ENCODE data around the gene PRKACB. TPM values are rescaled to one million over a fixed set of nuclear protein-coding genes. Genes with fewer than 3 reads are reported as not detected.

PRKACB gene
- total RNA-seq, 4 donors from 2014 or later = 37.4 to 57.7 (median 50.9) TPM

GRCh38 chr1:84163123-84163931 is 19.3 kb downstream of the PRKACB start:
- Histone ChIP-seq H3K27me3 (no peaks in the 10 kb centered on the region), H3K36me3 (no peaks in the 10 kb centered on the region), H3K27ac (no peak overlapping the region), H3K9me3 (no peaks in the 10 kb centered on the region), H3K4me3 (no peak overlapping the region), H3K4me1 (peaks cover 0 to 14% (median 0%) of the 10 kb centered on the region in 3 donors)
- ATAC-seq = no peak
- TF ChIP-seq POLR2AphosphoS5 (IDR thresholded peaks at IDR 0.05) = no peak
- 81 to 89% methylated on average over 7 of the region's 7 CpGs for WGBS, 2 donors (ENCODE audit: low coverage in 1 of 2)

- ATAC-seq = no peak
- WGBS, 2 donors (ENCODE audit: low coverage in 1 of 2) = 53 to 77% methylated on average over 5 of the region's 5 CpGs
- no peak for TF ChIP-seq EP300 (IDR thresholded peaks at IDR 0.05)
- Histone ChIP-seq H3K36me3 (no peaks in the 10 kb centered on the region), H3K4me3 (no peak overlapping the region), H3K27me3 (no peaks in the 10 kb centered on the region), H3K9me3 (no peaks in the 10 kb centered on the region), H3K4me1 (peaks cover 0 to 14% (median 0%) of the 10 kb centered on the region in 3 donors), H3K27ac (no peak overlapping the region)
Observed at GRCh38 chr1:84164161-84164560, 20.1 kb downstream of the PRKACB start.

DNA sequence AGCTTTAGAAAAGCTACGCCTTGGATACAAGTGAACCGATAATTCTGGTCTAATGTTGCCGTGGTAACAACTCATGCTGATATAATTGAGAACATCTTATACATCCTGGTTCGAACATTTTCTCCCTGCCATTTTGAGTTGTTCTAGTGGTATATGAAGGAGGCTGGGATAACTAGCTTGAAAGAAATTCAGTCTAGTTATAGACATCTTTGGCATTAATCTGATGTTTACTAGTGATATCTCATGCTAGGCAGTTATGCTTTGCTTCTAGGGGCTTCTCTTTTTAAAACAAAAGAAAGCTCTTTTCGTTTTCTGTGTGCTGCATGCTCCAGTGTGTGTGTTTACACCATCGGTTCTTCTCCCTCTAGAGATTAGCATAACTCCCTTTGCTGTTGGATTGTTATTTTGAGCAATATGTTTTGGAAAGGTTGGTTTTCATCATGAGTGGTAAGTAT is 20.5 kb downstream of the PRKACB start:
- 68 to 83% methylated on average over 6 of the region's 6 CpGs for WGBS, 2 donors (ENCODE audit: low coverage in 1 of 2)
- no peaks in the 10 kb centered on the region for H3K36me3 ChIP-seq
- ATAC-seq = no peak
- no peak overlapping the region for H3K4me3 ChIP-seq
- H3K9me3 ChIP-seq = no peaks in the 10 kb centered on the region
- peaks cover 0 to 14% (median 0%) of the 10 kb centered on the region in 3 donors for H3K4me1 ChIP-seq
- no peak for TF ChIP-seq EP300 (IDR thresholded peaks at IDR 0.05)
- no peak for TF ChIP-seq POLR2AphosphoS5 (IDR thresholded peaks at IDR 0.05)
- TF ChIP-seq CTCF (IDR thresholded peaks at IDR 0.05) = no peak
- TF ChIP-seq POLR2A (IDR thresholded peaks at IDR 0.05) = no peak
- H3K27me3 ChIP-seq = no peaks in the 10 kb centered on the region
- H3K27ac ChIP-seq = no peak overlapping the region

GRCh38 chr1:84165601-84166000 is 21.5 kb downstream of the PRKACB start:
- no peak overlapping the region for H3K4me3 ChIP-seq
- no peaks in the 10 kb centered on the region for H3K36me3 ChIP-seq
- WGBS, 2 donors (ENCODE audit: low coverage in 1 of 2) = 80 to 83% methylated on average over 1 of the region's 1 CpG
- H3K27ac ChIP-seq = no peak overlapping the region
- H3K27me3 ChIP-seq = no peaks in the 10 kb centered on the region
- no peaks in the 10 kb centered on the region for H3K9me3 ChIP-seq
- TF ChIP-seq POLR2AphosphoS5 (IDR thresholded peaks at IDR 0.05) = no peak
- TF ChIP-seq CTCF (IDR thresholded peaks at IDR 0.05) = no peak
- TF ChIP-seq POLR2A (IDR thresholded peaks at IDR 0.05) = no peak
- no peak for TF ChIP-seq EP300 (IDR thresholded peaks at IDR 0.05)
- no peak for ATAC-seq
- H3K4me1 ChIP-seq = peaks cover 0 to 14% (median 0%) of the 10 kb centered on the region in 3 donors

DNA sequence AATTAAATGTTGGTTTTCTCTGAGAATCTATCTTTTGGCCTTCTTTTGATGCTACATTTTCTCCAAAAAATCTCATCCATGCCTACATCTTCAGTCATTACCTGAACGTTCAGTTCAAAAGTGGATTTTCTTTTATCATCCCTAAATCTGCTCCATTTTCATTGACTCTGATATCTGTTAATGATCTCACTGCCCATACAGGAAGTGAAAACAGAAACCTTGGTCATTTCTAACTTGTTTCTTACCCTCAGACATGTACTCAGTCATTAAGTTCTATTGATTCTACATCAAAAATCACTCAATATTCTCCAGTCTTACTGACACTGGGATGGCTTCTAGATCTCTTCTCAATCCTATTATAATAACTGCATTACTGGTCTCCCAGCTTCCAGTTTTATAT is 22.7 kb downstream of the PRKACB start:
- Histone ChIP-seq H3K9me3 (no peaks in the 10 kb centered on the region), H3K4me3 (no peak overlapping the region), H3K27me3 (no peaks in the 10 kb centered on the region), H3K4me1 (peaks cover 0 to 14% (median 0%) of the 10 kb centered on the region in 3 donors), H3K36me3 (no peaks in the 10 kb centered on the region), H3K27ac (no peak overlapping the region)
- WGBS, 2 donors (ENCODE audit: low coverage in 1 of 2) = 89 to 100% methylated on average over 1 of the region's 1 CpG
- no peak for ATAC-seq
- TF ChIP-seq POLR2A (IDR thresholded peaks at IDR 0.05) (no peak), POLR2AphosphoS5 (IDR thresholded peaks at IDR 0.05) (no peak), EP300 (IDR thresholded peaks at IDR 0.05) (no peak), CTCF (IDR thresholded peaks at IDR 0.05) (no peak)

GRCh38 chr1:84168783-84169182 is 24.7 kb downstream of the PRKACB start:
- WGBS, 2 donors (ENCODE audit: low coverage in 1 of 2) = 91 to 92% methylated on average over 2 of the region's 2 CpGs
- no peak for ATAC-seq
- no peak overlapping the region for H3K4me3 ChIP-seq

More at GRCh38 chr1:84168783-84169182, 24.7 kb downstream of the PRKACB start:
- Histone ChIP-seq H3K27me3 (no peaks in the 10 kb centered on the region), H3K9me3 (no peaks in the 10 kb centered on the region), H3K27ac (no peak overlapping the region), H3K36me3 (no peaks in the 10 kb centered on the region), H3K4me1 (peaks cover 0 to 14% (median 0%) of the 10 kb centered on the region in 3 donors)
- TF ChIP-seq POLR2AphosphoS5 (IDR thresholded peaks at IDR 0.05) (no peak), CTCF (IDR thresholded peaks at IDR 0.05) (no peak), EP300 (IDR thresholded peaks at IDR 0.05) (no peak), POLR2A (IDR thresholded peaks at IDR 0.05) (no peak)

All from gastroesophageal sphincter (tissue), 4 donors.